Caco-2 (cell line): ENCODE results near the gene BDH1. TPM values are rescaled to one million over a fixed set of nuclear protein-coding genes. Genes with fewer than 3 reads are reported as not detected.
A peak's percentile ranks its signal among the peaks of the same experiment; 100 is the strongest.
"Not testable (repeated sequence)": the region's sequence is repeated elsewhere in the genome, so short reads cannot be mapped to it uniquely, and the experiment has no call there.

ENCODE experiments used
- BruUV-seq: library from RNA; stranded (reverse); fragments of 400-500 nt; replicated peaks from 2 replicates; lab custom pipeline; 2021; lab: Mats Ljungman, UMichigan
- CTCF ChIA-PET: fragments of 300-600 bp; sonication (Branson Sonifier 250); formaldehyde crosslinking; loops from one replicate; lab custom pipeline; 2022; ENCODE audit warnings: antibody characterized with exemption; lab: Charles Lee
- POLR2A ChIA-PET: fragments of 300-600 bp; sonication (Branson Sonifier 250); formaldehyde crosslinking; loops from one replicate; lab custom pipeline; 2022; ENCODE audit warnings: antibody characterized with exemption; lab: Charles Lee
- DNase-seq, 2 experiments: peaks; one replicate each; pipeline versions ENCODE4 v3.0.0 to v3.0.0-alpha.2; 2020 to 2022
- H3K27me3 ChIP-seq: replicated peaks from 2 replicates; pipeline ENCODE4 v1.6.0; 2011; ENCODE audit warnings: low read length; ENCODE audit not compliant: control insufficient read depth, insufficient read depth
- H3K36me3 ChIP-seq: 2 replicates; pipeline ENCODE4 v1.5.1; 2011; ENCODE audit warnings: low read length; ENCODE audit not compliant: control insufficient read depth, insufficient read depth
- H3K4me1 ChIP-seq: fragments of 250-450 bp; sonication (Bioruptor Pico); 2 replicates; pipeline ENCODE4 v1.5.1; 2020; ENCODE audit warnings: mild to moderate bottlenecking
- H3K4me3 ChIP-seq: 2 replicates; pipeline ENCODE4 v1.5.1; 2011; ENCODE audit warnings: low read depth, mild to moderate bottlenecking, control low read depth, low read length
- H3K9me3 ChIP-seq: fragments of 250-450 bp; sonication (Bioruptor Pico); 2 replicates; pipeline ENCODE4 v1.5.1; 2020; ENCODE audit warnings: mild to moderate bottlenecking, moderate library complexity
- H3K27ac Mint-ChIP-seq: one replicate; pipeline ENCODE4 v1.8.0; 2022; ENCODE audit warnings: mixed read lengths; ENCODE audit not compliant: unreplicated experiment
- H3K27me3 Mint-ChIP-seq: one replicate; pipeline ENCODE4 v1.8.0; 2022; ENCODE audit warnings: mixed read lengths; ENCODE audit not compliant: insufficient read depth, unreplicated experiment
- H3K36me3 Mint-ChIP-seq: one replicate; pipeline ENCODE4 v1.8.0; 2022; ENCODE audit warnings: mild to moderate bottlenecking, mixed read lengths; ENCODE audit not compliant: insufficient read depth, unreplicated experiment
- H3K4me1 Mint-ChIP-seq: one replicate; pipeline ENCODE4 v1.8.0; 2022; ENCODE audit warnings: low read depth, mixed read lengths; ENCODE audit not compliant: unreplicated experiment
- H3K4me3 Mint-ChIP-seq: one replicate; pipeline ENCODE4 v1.8.0; 2022; ENCODE audit warnings: mild to moderate bottlenecking, moderate library complexity, mixed read lengths; ENCODE audit not compliant: unreplicated experiment
- H3K9me3 Mint-ChIP-seq: one replicate; pipeline ENCODE4 v1.8.0; 2022; ENCODE audit warnings: mixed read lengths; ENCODE audit not compliant: unreplicated experiment
- intact Hi-C: fragments of 100-400 bp; cut with micrococcal nuclease; formaldehyde crosslinking; loops from one replicate; pipeline ENCODE4 v1.10.0; 2022; ENCODE audit not compliant: unreplicated experiment
- total RNA-seq: library from RNA; stranded (reverse); gene quantifications from 2 replicates; pipeline ENCODE4 v1.2.3, GENCODE V29; 2022
- TF ChIP-seq, protein P1 (sequence below), 2 experiments: fragments of 200-600 bp in 1 of 2; IDR thresholded peaks; 1 replicate in 1 of 2; 2 replicates in 1 of 2; pipeline versions ENCODE4 v1.5.1 to v1.8.0; 2011 to 2022; ENCODE audit warnings: antibody characterized with exemption in 1 of 2, control low read depth in 1 of 2, inconsistent platforms in 1 of 2, low read depth in 1 of 2, low read length in 1 of 2, mild to moderate bottlenecking in 1 of 2, moderate library complexity in 1 of 2; ENCODE audit not compliant: insufficient read depth in 1 of 2, severe bottlenecking in 1 of 2, unreplicated experiment in 1 of 2

Gene BDH1
- total RNA-seq, 1 experiment from 2014 or later = 41.8 TPM

DNA sequence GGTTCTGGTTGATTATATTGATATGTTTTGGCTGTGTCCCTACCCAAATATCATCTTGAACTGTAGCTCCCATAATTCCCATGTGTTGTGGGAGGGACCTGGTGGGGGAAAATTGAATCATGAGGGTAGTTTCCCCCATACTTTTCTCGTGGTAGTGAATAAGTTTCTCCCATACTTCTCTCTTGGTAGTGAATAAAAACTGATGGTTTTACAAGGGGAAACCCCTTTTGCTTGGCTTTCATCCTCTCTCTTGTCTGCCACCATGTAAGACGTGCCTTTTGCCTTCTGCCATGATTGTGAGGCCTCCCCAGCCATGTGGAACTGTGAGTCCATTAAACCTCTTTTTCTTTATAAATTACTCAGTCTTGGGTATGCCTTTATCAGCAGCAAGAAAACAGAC, 13.7 kb upstream of the BDH1 start:
- Histone ChIP-seq H3K9me3 (peaks cover 31% of the 10 kb centered on the region), H3K4me1 (peaks cover 41% of the 10 kb centered on the region)
- DNase-seq, intact Hi-C loops, H3K27me3 Mint-ChIP-seq, CTCF ChIA-PET, H3K27ac Mint-ChIP-seq, H3K27me3 ChIP-seq, H3K9me3 Mint-ChIP-seq, H3K4me3 Mint-ChIP-seq, POLR2A ChIA-PET, H3K4me3 ChIP-seq, H3K36me3 Mint-ChIP-seq, BruUV-seq, H3K36me3 ChIP-seq: not testable (repeated sequence)
- H3K4me1 Mint-ChIP-seq = peaks cover 24% of the 10 kb centered on the region

GRCh38 chr3:197567904-197568681, 12.3 kb upstream of the BDH1 start:
- Mint-ChIP-seq H3K4me1 (peaks cover 10% of the 10 kb centered on the region), H3K27me3 (no peaks in the 10 kb centered on the region), H3K9me3 (peaks cover 6% of the 10 kb centered on the region), H3K27ac (no peak overlapping the region), H3K36me3 (peaks cover 5% of the 10 kb centered on the region), H3K4me3 (no peak overlapping the region)
- Histone ChIP-seq H3K36me3 (no peaks in the 10 kb centered on the region), H3K4me1 (peaks cover 28% of the 10 kb centered on the region), H3K4me3 (no peak overlapping the region), H3K27me3 (no peaks in the 10 kb centered on the region), H3K9me3 (peaks cover 39% of the 10 kb centered on the region)
- CTCF ChIA-PET = no interaction called here
- intact Hi-C loops = no loop called here
- BruUV-seq = no TSS peak
- POLR2A ChIA-PET = no interaction called here
- no peak for DNase-seq
- TF ChIP-seq, protein P1, sequence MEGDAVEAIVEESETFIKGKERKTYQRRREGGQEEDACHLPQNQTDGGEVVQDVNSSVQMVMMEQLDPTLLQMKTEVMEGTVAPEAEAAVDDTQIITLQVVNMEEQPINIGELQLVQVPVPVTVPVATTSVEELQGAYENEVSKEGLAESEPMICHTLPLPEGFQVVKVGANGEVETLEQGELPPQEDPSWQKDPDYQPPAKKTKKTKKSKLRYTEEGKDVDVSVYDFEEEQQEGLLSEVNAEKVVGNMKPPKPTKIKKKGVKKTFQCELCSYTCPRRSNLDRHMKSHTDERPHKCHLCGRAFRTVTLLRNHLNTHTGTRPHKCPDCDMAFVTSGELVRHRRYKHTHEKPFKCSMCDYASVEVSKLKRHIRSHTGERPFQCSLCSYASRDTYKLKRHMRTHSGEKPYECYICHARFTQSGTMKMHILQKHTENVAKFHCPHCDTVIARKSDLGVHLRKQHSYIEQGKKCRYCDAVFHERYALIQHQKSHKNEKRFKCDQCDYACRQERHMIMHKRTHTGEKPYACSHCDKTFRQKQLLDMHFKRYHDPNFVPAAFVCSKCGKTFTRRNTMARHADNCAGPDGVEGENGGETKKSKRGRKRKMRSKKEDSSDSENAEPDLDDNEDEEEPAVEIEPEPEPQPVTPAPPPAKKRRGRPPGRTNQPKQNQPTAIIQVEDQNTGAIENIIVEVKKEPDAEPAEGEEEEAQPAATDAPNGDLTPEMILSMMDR (IDR thresholded peaks at IDR 0.05; ENCODE audit: insufficient read depth in 1 of 2, low read depth in 1 of 2, low read length in 1 of 2, severe bottlenecking in 1 of 2, unreplicated experiment in 1 of 2) = no peak

GRCh38 chr3:197566155-197566554, 10.4 kb upstream of the BDH1 start:
- H3K27me3 ChIP-seq, H3K36me3 ChIP-seq, H3K4me3 ChIP-seq, H3K27me3 Mint-ChIP-seq, H3K27ac Mint-ChIP-seq, DNase-seq, H3K4me3 Mint-ChIP-seq, CTCF ChIA-PET, BruUV-seq, H3K4me1 Mint-ChIP-seq, intact Hi-C loops, POLR2A ChIA-PET, H3K36me3 Mint-ChIP-seq: not testable (repeated sequence)
- H3K9me3 Mint-ChIP-seq = peaks cover 21% of the 10 kb centered on the region
- Histone ChIP-seq H3K4me1 (peaks cover 10% of the 10 kb centered on the region), H3K9me3 (peaks cover 31% of the 10 kb centered on the region)

DNA sequence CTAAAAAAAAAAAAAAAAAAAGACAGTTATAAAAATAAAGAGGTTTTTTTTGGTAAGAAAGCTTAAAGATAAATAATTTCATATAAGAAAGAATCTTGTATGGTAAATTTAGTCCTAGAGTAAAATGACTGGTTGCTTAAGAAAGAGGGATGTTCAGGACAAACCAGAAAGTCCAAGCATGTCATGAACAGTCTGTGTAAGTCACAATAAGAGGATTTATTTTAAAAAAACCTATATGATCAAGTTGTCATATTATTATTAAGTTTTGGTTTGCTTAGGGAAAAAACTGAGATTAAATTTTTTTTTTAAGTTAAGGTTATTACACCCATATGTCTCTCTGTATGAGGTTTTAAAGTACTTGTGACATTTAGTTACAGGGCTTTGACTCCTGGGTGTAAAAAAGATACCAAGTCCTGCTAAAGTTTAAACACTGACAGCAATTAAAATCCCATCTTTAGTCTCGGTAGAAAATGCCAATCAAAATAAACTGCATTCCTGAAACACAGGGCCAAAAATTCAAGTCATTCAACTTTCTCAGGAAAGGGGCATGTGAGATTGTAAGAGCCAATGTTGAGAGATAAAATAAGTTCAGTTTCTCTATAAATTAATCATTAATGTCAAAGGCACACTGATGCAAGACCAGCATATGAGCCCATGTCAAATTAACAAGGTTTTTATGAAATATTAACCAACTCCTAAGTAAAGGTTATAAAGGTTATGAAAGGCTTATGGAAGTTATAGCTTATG, 8.5 kb upstream of the BDH1 start:
- TF ChIP-seq, protein P1 (IDR thresholded peaks at IDR 0.05; ENCODE audit: insufficient read depth in 1 of 2, low read depth in 1 of 2, low read length in 1 of 2, severe bottlenecking in 1 of 2, unreplicated experiment in 1 of 2) = no peak
- POLR2A ChIA-PET = no interaction called here
- Mint-ChIP-seq H3K27me3 (no peaks in the 10 kb centered on the region), H3K4me3 (no peak overlapping the region), H3K27ac (no peak overlapping the region), H3K9me3 (peaks cover 21% of the 10 kb centered on the region), H3K36me3 (no peaks in the 10 kb centered on the region), H3K4me1 (peaks cover 11% of the 10 kb centered on the region)
- intact Hi-C loops = no loop called here
- Histone ChIP-seq H3K4me1 (peaks cover 19% of the 10 kb centered on the region), H3K9me3 (peaks cover 21% of the 10 kb centered on the region), H3K4me3 (no peak overlapping the region), H3K36me3 (no peaks in the 10 kb centered on the region), H3K27me3 (no peaks in the 10 kb centered on the region)
- peak in 1 of 2 experiments; percentile 28 for DNase-seq
- no TSS peak for BruUV-seq
- CTCF ChIA-PET = no interaction called here
